ENCODE data around the gene CUL2. TPM values are rescaled to one million over a fixed set of nuclear protein-coding genes. Genes with fewer than 3 reads are reported as not detected.
"Not testable (repeated sequence)": the region's sequence is repeated elsewhere in the genome, so short reads cannot be mapped to it uniquely, and the experiment has no call there.

The CUL2 gene
- total and polyA plus RNA-seq, 9 donors: 10.5 to 33.0 (median 23.6) TPM

GRCh38 chr10:34979938-34980337 lies 110.2 kb downstream of the CUL2 start:
- no peaks in the 10 kb centered on the region for H3K4me1 ChIP-seq (ENCODE audit: insufficient read depth)
- TF ChIP-seq POLR2A (IDR thresholded peaks at IDR 0.05) (no peak), EP300 (IDR thresholded peaks at IDR 0.05) (no peak), CTCF (IDR thresholded peaks at IDR 0.05) (no peak)
- H3K36me3 ChIP-seq: no peaks in the 10 kb centered on the region
- no peaks in the 10 kb centered on the region for H3K9me3 ChIP-seq
- H3K4me3 ChIP-seq: no peak overlapping the region
- no peak for DNase-seq
- H3K27me3 ChIP-seq: no peaks in the 10 kb centered on the region
- H3K27ac ChIP-seq: no peak overlapping the region
- 50 to 74% (median 70%) methylated on average over 2 of the region's 2 CpGs for WGBS, 3 donors
- intact Hi-C loops (cut with DNase I): no loop called here

- Histone ChIP-seq H3K36me3 (no peaks in the 10 kb centered on the region), H3K27me3 (no peaks in the 10 kb centered on the region), H3K4me1 (ENCODE audit: insufficient read depth) (no peaks in the 10 kb centered on the region), H3K4me3 (no peak overlapping the region), H3K9me3 (no peaks in the 10 kb centered on the region), H3K27ac (no peak overlapping the region)
- intact Hi-C loops (cut with DNase I): no loop called here
- TF ChIP-seq POLR2A (IDR thresholded peaks at IDR 0.05) (no peak), CTCF (IDR thresholded peaks at IDR 0.05) (no peak), EP300 (IDR thresholded peaks at IDR 0.05) (no peak)
- DNase-seq: no peak
- WGBS, 3 donors: 88 to 91% (median 90%) methylated on average over 7 of the region's 7 CpGs
Measured at GRCh38 chr10:34978080-34978479, 112.1 kb downstream of the CUL2 start.

- 95 to 98% (median 98%) methylated on average over 29 of the region's 29 CpGs for WGBS, 3 donors
- intact Hi-C loops (cut with DNase I): not testable (repeated sequence)
Measured at GRCh38 chr10:34976380-34976910, 113.7 kb downstream of the CUL2 start.

GRCh38 chr10:34974364-34975065 lies 115.6 kb downstream of the CUL2 start:
- H3K4me3 ChIP-seq; H3K27me3 ChIP-seq; H3K27ac ChIP-seq; H3K4me1 ChIP-seq (ENCODE audit: insufficient read depth); DNase-seq; intact Hi-C loops (cut with DNase I); H3K36me3 ChIP-seq; H3K9me3 ChIP-seq: not testable (repeated sequence)
- 86 to 89% (median 87%) methylated on average over 8 of the region's 8 CpGs for WGBS, 3 donors

More at GRCh38 chr10:34976380-34976910, 113.7 kb downstream of the CUL2 start:
- DNase-seq; H3K36me3 ChIP-seq; H3K27ac ChIP-seq; H3K27me3 ChIP-seq; H3K4me3 ChIP-seq; H3K9me3 ChIP-seq; H3K4me1 ChIP-seq (ENCODE audit: insufficient read depth): not testable (repeated sequence)

- DNase-seq: peak in 1 of 5 donors; percentile 4
- H3K27ac ChIP-seq: not testable (repeated sequence)
- 89 to 98% (median 97%) methylated on average over 3 of the region's 3 CpGs for WGBS, 3 donors
Measured at GRCh38 chr10:34973757-34974156, 116.4 kb downstream of the CUL2 start.

GRCh38 chr10:34973121-34973520 lies 117.0 kb downstream of the CUL2 start:
- H3K27ac ChIP-seq; H3K4me3 ChIP-seq; intact Hi-C loops (cut with DNase I); H3K4me1 ChIP-seq (ENCODE audit: insufficient read depth); DNase-seq; H3K9me3 ChIP-seq; H3K27me3 ChIP-seq; H3K36me3 ChIP-seq: not testable (repeated sequence)
- WGBS, 3 donors: 76 to 83% (median 77%) methylated on average over 9 of the region's 9 CpGs

More at GRCh38 chr10:34973757-34974156, 116.4 kb downstream of the CUL2 start:
- H3K27me3 ChIP-seq; H3K4me1 ChIP-seq (ENCODE audit: insufficient read depth); H3K9me3 ChIP-seq; H3K4me3 ChIP-seq; intact Hi-C loops (cut with DNase I); H3K36me3 ChIP-seq: not testable (repeated sequence)

- H3K27ac ChIP-seq; DNase-seq; H3K4me1 ChIP-seq (ENCODE audit: insufficient read depth); intact Hi-C loops (cut with DNase I); H3K36me3 ChIP-seq; H3K9me3 ChIP-seq; H3K27me3 ChIP-seq; H3K4me3 ChIP-seq: not testable (repeated sequence)
- WGBS, 3 donors: 85 to 94% (median 92%) methylated on average over 2 of the region's 2 CpGs
Measured at GRCh38 chr10:34972591-34972990, 117.5 kb downstream of the CUL2 start.

- H3K27me3 ChIP-seq; H3K9me3 ChIP-seq; H3K4me3 ChIP-seq; intact Hi-C loops (cut with DNase I); H3K36me3 ChIP-seq; H3K4me1 ChIP-seq (ENCODE audit: insufficient read depth): not testable (repeated sequence)
- H3K27ac ChIP-seq: peak overlapping the region in 1 of 2 donors; percentile 1
- DNase-seq: peak; percentile 34 to 75 (median 67)
- 38 to 46% (median 39%) methylated on average over 12 of the region's 12 CpGs for WGBS, 3 donors
Measured at GRCh38 chr10:34971606-34972334, 118.4 kb downstream of the CUL2 start.
